Measurements from ENCODE around the gene ZNF521. TPM values are rescaled to one million over a fixed set of nuclear protein-coding genes. Genes with fewer than 3 reads are reported as not detected.

ZNF521 gene
- total RNA-seq, 1 experiment from 2014 or later: not detected

DNA sequence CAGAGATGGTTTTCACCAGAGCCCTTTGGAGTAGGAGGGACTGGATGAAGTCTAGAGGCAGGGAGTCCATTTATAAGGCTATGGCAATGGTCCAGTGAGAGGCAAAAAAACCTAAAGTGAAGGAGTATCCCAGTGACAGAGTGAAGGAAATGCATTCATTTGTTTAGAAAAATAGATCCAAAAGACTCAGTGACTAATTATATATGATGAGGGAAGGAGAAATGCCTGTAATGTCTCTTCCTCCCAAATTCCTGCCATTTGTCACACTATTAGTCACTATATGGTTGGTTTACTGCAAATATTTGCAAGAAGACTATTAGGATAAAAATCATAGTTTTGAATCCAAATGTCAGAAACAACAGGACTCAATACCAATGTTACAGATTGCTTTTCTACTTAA lies 104.2 kb downstream of the ZNF521 start:
- ChIA-PET POLR2A (ENCODE audit: low non-redundant PET) (no interaction called here), CTCF (no interaction called here)
- peaks cover 2% of the 10 kb centered on the region for H3K27me3 ChIP-seq (replicated peaks; ENCODE audit: insufficient read depth, low read depth, low read length, poor library complexity)
- no peaks in the 10 kb centered on the region for H3K36me3 ChIP-seq (ENCODE audit: insufficient read depth, low read length, poor library complexity, severe bottlenecking)
- DNase-seq (ENCODE audit: low spot score): no peak
- H3K27ac ChIP-seq (ENCODE audit: low read depth, low read length, poor library complexity, severe bottlenecking): no peak overlapping the region
- no peaks in the 10 kb centered on the region for H3K9me3 ChIP-seq (ENCODE audit: low read depth, low read length, poor library complexity, severe bottlenecking)
- intact Hi-C loops (cut with micrococcal nuclease; ENCODE audit: unreplicated experiment): no loop called here
- TF ChIP-seq, protein P1, sequence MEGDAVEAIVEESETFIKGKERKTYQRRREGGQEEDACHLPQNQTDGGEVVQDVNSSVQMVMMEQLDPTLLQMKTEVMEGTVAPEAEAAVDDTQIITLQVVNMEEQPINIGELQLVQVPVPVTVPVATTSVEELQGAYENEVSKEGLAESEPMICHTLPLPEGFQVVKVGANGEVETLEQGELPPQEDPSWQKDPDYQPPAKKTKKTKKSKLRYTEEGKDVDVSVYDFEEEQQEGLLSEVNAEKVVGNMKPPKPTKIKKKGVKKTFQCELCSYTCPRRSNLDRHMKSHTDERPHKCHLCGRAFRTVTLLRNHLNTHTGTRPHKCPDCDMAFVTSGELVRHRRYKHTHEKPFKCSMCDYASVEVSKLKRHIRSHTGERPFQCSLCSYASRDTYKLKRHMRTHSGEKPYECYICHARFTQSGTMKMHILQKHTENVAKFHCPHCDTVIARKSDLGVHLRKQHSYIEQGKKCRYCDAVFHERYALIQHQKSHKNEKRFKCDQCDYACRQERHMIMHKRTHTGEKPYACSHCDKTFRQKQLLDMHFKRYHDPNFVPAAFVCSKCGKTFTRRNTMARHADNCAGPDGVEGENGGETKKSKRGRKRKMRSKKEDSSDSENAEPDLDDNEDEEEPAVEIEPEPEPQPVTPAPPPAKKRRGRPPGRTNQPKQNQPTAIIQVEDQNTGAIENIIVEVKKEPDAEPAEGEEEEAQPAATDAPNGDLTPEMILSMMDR (conservative IDR thresholded peaks at IDR 0.05; ENCODE audit: low read depth, low read length): no peak
- TF ChIP-seq EZH2 (IDR thresholded peaks at IDR 0.05; ENCODE audit: borderline replicate concordance, low read depth, low read length, poor library complexity, severe bottlenecking): no peak
- no peak overlapping the region for H3K4me3 ChIP-seq (ENCODE audit: low read depth, low read length, poor library complexity, severe bottlenecking)
- no peaks in the 10 kb centered on the region for H3K4me1 ChIP-seq (ENCODE audit: insufficient read depth, low read length, poor library complexity, severe bottlenecking)
- no TSS peak for BruUV-seq (replicated peaks)

DNA sequence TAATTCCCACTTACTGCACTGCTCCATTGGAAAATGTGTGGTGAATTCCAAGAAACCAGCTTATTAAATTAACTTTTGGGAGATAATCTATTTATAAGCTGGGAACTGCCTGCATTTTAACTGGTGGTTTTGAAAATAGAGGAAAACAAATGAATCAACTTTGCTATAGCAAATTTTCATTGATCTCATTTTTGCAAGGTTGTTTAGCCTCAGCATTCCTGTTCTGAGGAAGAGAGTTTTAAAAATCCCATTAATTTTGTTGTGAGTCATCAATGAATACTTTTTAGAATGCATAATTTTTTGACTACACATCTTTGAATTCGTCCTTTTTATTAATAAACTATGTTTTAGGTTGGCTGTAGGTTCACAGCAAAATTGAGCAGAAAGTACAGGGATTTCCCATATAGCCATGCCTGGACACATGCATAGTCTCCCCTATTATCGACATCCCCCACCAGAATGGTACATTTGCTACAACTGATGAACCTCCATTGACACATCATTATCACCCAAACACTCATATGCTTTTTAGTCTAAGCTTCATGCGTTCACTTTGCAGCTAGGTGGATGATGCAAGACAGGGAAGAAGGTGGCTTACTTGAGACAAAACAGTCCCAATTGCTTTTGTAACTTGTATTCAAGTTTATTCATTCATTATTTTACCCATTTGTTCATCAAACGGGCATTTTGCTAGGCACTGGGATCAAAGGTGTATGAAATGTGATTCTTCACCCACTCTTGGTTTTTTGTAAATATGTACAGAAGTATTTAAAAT lies 106.9 kb downstream of the ZNF521 start:
- Histone ChIP-seq H3K4me3 (ENCODE audit: low read depth, low read length, poor library complexity, severe bottlenecking) (no peak overlapping the region), H3K27me3 (replicated peaks; ENCODE audit: insufficient read depth, low read depth, low read length, poor library complexity) (no peaks in the 10 kb centered on the region), H3K9me3 (ENCODE audit: low read depth, low read length, poor library complexity, severe bottlenecking) (no peaks in the 10 kb centered on the region), H3K36me3 (ENCODE audit: insufficient read depth, low read length, poor library complexity, severe bottlenecking) (no peaks in the 10 kb centered on the region), H3K4me1 (ENCODE audit: insufficient read depth, low read length, poor library complexity, severe bottlenecking) (no peaks in the 10 kb centered on the region), H3K27ac (ENCODE audit: low read depth, low read length, poor library complexity, severe bottlenecking) (no peak overlapping the region)
- CTCF ChIA-PET: no interaction called here
- BruUV-seq (replicated peaks): no TSS peak
- POLR2A ChIA-PET (ENCODE audit: low non-redundant PET): no interaction called here
- no peak for DNase-seq (ENCODE audit: low spot score)
- intact Hi-C loops (cut with micrococcal nuclease; ENCODE audit: unreplicated experiment): no loop called here
- no peak for TF ChIP-seq EZH2 (IDR thresholded peaks at IDR 0.05; ENCODE audit: borderline replicate concordance, low read depth, low read length, poor library complexity, severe bottlenecking)

DNA sequence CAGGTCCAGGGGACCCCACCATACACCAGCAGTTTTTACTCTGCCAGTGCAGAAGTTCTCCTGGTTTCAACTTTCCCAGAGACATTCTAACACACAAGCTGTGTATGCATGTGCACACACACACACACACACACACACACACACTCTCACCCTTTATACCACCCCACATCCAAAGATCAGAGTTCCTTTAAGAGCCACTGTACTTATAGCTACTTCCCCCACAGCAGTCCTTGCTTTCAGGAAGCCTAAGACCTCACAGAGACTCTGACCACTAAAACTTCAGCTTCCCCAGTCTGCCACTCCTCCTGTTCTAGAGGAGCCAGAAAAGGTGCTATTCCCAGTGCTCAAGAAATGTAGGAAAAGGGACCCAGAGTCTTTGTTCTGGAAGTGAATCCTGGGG lies 107.8 kb downstream of the ZNF521 start:
- intact Hi-C loops (cut with micrococcal nuclease; ENCODE audit: unreplicated experiment): no loop called here
- H3K4me1 ChIP-seq (ENCODE audit: insufficient read depth, low read length, poor library complexity, severe bottlenecking): no peaks in the 10 kb centered on the region
- CTCF ChIA-PET: no interaction called here
- no peaks in the 10 kb centered on the region for H3K36me3 ChIP-seq (ENCODE audit: insufficient read depth, low read length, poor library complexity, severe bottlenecking)
- BruUV-seq (replicated peaks): no TSS peak
- H3K9me3 ChIP-seq (ENCODE audit: low read depth, low read length, poor library complexity, severe bottlenecking): no peaks in the 10 kb centered on the region
- TF ChIP-seq EZH2 (IDR thresholded peaks at IDR 0.05; ENCODE audit: borderline replicate concordance, low read depth, low read length, poor library complexity, severe bottlenecking): no peak
- TF ChIP-seq, protein P1 (conservative IDR thresholded peaks at IDR 0.05; ENCODE audit: low read depth, low read length): no peak
- no peak for DNase-seq (ENCODE audit: low spot score)
- no peaks in the 10 kb centered on the region for H3K27me3 ChIP-seq (replicated peaks; ENCODE audit: insufficient read depth, low read depth, low read length, poor library complexity)
- POLR2A ChIA-PET (ENCODE audit: low non-redundant PET): no interaction called here
- H3K27ac ChIP-seq (ENCODE audit: low read depth, low read length, poor library complexity, severe bottlenecking): no peak overlapping the region
- H3K4me3 ChIP-seq (ENCODE audit: low read depth, low read length, poor library complexity, severe bottlenecking): no peak overlapping the region

DNA sequence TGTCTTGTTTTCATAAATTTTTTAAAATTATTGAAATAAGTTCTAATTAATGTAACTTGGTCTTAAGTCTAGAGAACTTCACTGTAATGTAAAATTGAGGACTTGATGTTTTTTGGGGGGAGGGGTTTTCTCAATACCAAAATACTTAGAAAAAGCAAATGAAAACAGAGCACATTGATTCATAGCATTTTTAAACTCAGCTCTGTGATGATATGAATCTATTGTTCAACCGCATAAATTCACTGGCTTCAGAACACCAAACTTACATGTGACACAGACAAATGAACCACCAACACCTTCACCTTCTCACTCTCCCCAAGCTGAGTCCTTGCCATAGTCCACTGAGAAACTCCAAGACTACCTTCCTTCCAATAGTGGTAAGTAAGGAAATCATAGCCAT lies 108.2 kb downstream of the ZNF521 start:
- ChIA-PET POLR2A (ENCODE audit: low non-redundant PET) (no interaction called here), CTCF (no interaction called here)
- H3K9me3 ChIP-seq (ENCODE audit: low read depth, low read length, poor library complexity, severe bottlenecking): no peaks in the 10 kb centered on the region
- intact Hi-C loops (cut with micrococcal nuclease; ENCODE audit: unreplicated experiment): no loop called here
- no peak overlapping the region for H3K4me3 ChIP-seq (ENCODE audit: low read depth, low read length, poor library complexity, severe bottlenecking)
- H3K27me3 ChIP-seq (replicated peaks; ENCODE audit: insufficient read depth, low read depth, low read length, poor library complexity): no peaks in the 10 kb centered on the region
- BruUV-seq (replicated peaks): no TSS peak
- no peaks in the 10 kb centered on the region for H3K4me1 ChIP-seq (ENCODE audit: insufficient read depth, low read length, poor library complexity, severe bottlenecking)
- H3K36me3 ChIP-seq (ENCODE audit: insufficient read depth, low read length, poor library complexity, severe bottlenecking): no peaks in the 10 kb centered on the region
- no peak for TF ChIP-seq EZH2 (IDR thresholded peaks at IDR 0.05; ENCODE audit: borderline replicate concordance, low read depth, low read length, poor library complexity, severe bottlenecking)
- TF ChIP-seq, protein P1 (conservative IDR thresholded peaks at IDR 0.05; ENCODE audit: low read depth, low read length): no peak
- DNase-seq (ENCODE audit: low spot score): no peak
- H3K27ac ChIP-seq (ENCODE audit: low read depth, low read length, poor library complexity, severe bottlenecking): no peak overlapping the region
